GM19043 (cell line): ENCODE results near the gene RIMBP2.

Source experiments
- ATAC-seq: cut with Tn5 transposase; IDR thresholded peaks from one replicate; pipeline ENCODE4 v1.9.1; 2021; ENCODE audit warnings: low read depth; ENCODE audit not compliant: unreplicated experiment

Gene RIMBP2

DNA sequence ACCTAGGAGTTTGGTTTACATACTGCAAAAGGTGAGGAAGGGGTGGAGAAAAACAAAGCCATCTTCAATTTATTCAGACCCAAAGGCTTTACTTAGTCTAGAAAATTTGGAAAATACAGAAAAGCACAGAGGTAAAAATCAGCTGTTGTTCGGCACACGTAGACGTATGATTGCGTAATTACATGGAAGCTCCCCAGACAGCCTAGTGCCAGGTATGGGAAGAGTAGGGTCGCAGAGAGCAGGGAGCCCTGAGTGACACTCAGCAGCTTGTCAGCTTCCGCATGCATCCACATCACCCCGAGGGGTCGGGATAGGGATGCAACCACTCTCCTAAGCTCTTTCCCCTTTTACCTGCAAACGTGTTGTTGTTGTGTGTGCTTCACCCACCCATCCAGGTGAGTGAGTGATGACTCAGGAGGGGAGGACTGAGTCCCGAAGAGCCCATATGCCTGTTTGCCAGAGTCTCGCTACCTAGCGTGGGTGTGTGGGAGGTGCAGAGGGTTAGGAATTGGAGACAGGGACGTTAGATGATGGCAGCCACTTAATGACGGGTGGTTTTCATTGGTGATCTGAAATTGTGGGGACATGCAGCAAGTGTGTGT is 358.3 kb downstream of the RIMBP2 start:
- ATAC-seq, result no peak

DNA sequence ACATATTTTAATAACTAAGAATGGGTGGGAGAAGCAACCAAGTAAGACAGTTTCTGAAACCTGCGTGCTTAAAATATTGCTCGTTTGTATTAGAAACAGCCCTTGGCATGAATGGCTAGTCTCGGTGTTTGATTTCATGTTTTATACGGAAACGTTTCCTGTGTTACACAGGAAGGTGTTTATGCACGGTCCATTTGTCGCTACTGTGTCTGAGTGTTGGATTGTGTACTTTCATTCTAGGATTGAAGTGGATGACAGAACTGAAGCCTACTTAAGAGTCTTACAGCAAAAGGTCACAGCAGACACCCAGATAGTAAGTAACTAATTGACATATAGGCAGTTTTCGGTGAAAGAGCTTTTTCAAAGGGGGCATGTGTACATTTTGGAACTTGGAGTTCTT is 358.9 kb downstream of the RIMBP2 start:
- ATAC-seq, result no peak

DNA sequence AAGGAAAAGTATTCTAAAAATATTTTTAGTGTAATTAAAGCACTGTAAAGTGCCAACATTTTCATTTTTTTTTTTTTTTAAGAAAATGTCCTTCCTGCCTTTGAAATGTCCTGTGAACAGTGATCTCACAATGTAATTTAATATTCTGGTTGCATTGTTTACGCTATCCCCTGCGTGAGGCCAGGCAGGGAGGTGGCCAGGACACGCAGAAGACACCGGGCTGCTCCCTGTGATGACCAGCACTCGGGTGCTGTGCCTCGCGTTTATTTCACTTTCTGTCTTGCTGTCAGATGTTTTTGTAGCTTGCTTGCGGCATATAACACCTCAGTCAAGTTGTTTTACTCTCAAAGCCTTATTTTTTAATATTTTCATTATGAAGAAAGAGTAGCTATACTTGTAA is 359.9 kb downstream of the RIMBP2 start:
- no peak for ATAC-seq

DNA sequence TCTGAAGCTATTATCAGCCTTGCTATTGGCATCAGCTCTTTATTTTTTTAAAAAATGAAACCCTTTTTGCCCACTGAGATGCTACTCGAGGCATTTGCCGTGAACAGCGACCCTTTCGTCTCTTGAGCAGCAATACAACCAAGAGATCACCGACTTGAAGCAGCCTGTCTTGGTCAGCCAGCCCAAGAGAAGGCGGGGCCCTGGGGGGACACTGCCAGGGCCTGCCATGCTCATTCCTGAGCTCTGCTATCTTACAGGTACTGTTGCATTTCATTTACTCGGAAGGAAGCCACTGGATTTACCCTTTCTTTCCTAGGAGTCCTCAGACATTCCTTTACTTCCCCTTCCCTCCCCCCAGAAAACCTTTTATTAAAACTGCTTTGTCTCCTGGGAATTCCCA is 361.7 kb downstream of the RIMBP2 start:
- no peak for ATAC-seq

DNA sequence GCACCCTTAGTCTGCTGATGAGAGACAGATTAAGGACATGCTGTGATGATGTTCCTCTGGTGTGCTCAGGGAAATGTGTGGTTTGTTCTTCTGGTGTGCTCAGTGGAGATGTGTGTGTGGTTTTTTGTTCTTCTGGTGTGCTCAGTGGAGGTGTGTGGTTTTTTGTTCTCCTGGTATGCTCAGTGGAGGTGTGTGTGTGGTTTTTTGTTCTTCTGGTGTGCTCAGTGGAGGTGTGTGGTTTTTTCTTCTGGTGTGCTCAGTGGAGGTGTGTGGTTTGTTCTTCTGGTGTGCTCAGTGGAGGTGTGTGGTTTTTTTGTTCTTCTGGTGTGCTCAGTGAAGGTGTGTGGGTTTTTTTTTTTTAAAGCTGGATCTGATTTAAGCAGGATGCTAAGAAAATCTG is 363.0 kb downstream of the RIMBP2 start:
- no peak for ATAC-seq

DNA sequence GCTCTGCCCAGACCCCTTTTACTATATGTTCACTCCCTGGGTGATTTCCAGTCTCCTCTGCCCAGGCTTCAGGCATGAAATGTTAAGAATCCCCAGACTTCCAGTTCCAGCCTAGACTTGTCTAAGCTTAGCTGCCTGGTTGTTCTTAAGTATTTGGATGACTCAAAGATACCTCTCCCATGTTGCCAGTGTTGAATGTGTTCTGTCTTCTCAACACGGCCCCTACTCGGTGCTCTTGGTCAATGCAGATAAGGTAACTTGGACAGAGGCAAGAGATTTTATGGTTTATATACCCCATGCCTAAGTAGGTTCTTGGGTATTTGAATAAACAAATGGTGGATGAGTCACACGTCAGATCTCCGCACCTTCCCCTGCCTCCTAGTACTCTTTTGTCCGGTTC is 364.8 kb downstream of the RIMBP2 start:
- ATAC-seq, result no peak

DNA sequence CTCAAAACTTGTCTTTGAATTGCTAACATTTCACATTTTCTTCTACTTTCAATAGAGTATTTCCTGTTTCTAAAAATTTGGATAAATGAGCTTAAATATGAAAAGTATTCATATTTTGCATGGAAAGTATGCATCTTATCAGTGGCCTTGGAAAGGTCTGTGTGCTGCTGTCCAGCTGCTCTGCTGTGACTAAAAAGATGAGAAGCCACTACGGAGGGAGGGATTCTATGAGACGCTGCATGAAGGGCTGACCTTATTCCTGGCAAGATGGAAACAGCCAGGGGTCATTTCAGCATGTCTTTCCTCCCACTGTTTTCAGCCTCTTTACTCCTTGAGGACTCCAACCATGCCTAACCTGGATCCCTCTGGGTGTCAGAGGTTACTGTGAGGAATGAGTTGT is 365.4 kb downstream of the RIMBP2 start:
- no peak for ATAC-seq

DNA sequence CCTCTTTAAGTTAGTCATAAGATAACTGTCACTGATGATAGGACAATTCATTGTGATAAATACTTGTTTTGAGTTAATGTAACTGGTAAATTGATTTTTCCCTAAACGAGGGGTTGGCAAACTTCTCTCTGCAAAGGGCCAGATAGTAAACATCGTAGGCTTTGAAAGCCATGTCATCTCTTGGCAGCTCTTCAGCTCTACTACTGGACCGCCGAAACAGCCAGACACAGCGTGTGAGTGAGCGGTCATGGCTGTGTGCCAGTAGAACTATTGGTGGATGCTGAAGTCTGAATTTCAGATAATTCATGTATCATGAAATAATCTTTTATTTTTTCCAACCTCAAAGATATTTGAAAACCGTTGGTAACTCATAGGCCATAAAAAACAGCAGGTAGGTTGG is 368.5 kb downstream of the RIMBP2 start:
- ATAC-seq, result no peak
